ENCODE data around the gene SELENOK.

SELENOK gene

GRCh38 chr3:53887446-53887845, 4.2 kb downstream of the SELENOK start:
- no peak for TF ChIP-seq CTCF (IDR thresholded peaks at IDR 0.05; ENCODE audit: low read depth, low read length)
- no peak for DNase-seq (ENCODE audit: low read depth, low spot score)
- no peak overlapping the region for H3K4me3 ChIP-seq (ENCODE audit: low read depth, low read length)
- in situ Hi-C loops (cut with HindIII; ENCODE audit: low sequenced_read_pairs): no loop called here

- H3K4me3 ChIP-seq (ENCODE audit: low read depth, low read length): no peak overlapping the region
- TF ChIP-seq CTCF (IDR thresholded peaks at IDR 0.05; ENCODE audit: low read depth, low read length): no peak
- no peak for DNase-seq (ENCODE audit: low read depth, low spot score)
- in situ Hi-C loops (cut with HindIII; ENCODE audit: low sequenced_read_pairs): no loop called here
These were observed 6.4 kb downstream of the SELENOK start for GRCh38 chr3:53885239-53885638.

- no peak for DNase-seq (ENCODE audit: low read depth, low spot score)
- no peak overlapping the region for H3K4me3 ChIP-seq (ENCODE audit: low read depth, low read length)
- in situ Hi-C loops (cut with HindIII; ENCODE audit: low sequenced_read_pairs): no loop called here
- TF ChIP-seq CTCF (IDR thresholded peaks at IDR 0.05; ENCODE audit: low read depth, low read length): no peak
These were observed 7.0 kb downstream of the SELENOK start for GRCh38 chr3:53884623-53885022.

GRCh38 chr3:53883008-53883407, 8.7 kb downstream of the SELENOK start:
- H3K4me3 ChIP-seq (ENCODE audit: low read depth, low read length): no peak overlapping the region
- no peak for DNase-seq (ENCODE audit: low read depth, low spot score)
- in situ Hi-C loops (cut with HindIII; ENCODE audit: low sequenced_read_pairs): no loop called here
- no peak for TF ChIP-seq CTCF (IDR thresholded peaks at IDR 0.05; ENCODE audit: low read depth, low read length)

GRCh38 chr3:53881691-53882593, 9.7 kb downstream of the SELENOK start, which contains the start of gene ACTR8:
TSS of gene ACTR8 (minus strand) at chr3:53882152. CDS start at chr3:53882101, 51 bp downstream.
- no peak for TF ChIP-seq CTCF (IDR thresholded peaks at IDR 0.05; ENCODE audit: low read depth, low read length)
- peak within 1 kb of the TSS; percentile 85 for H3K4me3 ChIP-seq (ENCODE audit: low read depth, low read length)
- peak; percentile 85 for DNase-seq (ENCODE audit: low read depth, low spot score)
- in situ Hi-C loops (cut with HindIII; ENCODE audit: low sequenced_read_pairs): no loop called here

GRCh38 chr3:53880396-53881345, 11.0 kb downstream of the SELENOK start:
- DNase-seq (ENCODE audit: low read depth, low spot score): peak; percentile 17
- in situ Hi-C loops (cut with HindIII; ENCODE audit: low sequenced_read_pairs): no loop called here
- H3K4me3 ChIP-seq (ENCODE audit: low read depth, low read length): peak overlapping the region; percentile 85
- TF ChIP-seq CTCF (IDR thresholded peaks at IDR 0.05; ENCODE audit: low read depth, low read length): no peak

Measured in astrocyte of the spinal cord (primary cell).